GM18520 (cell line): ENCODE results near the gene BORCS8.

Experiments used
- ATAC-seq: cut with Tn5 transposase; IDR thresholded peaks from one replicate; pipeline ENCODE4 v1.9.1; 2021; ENCODE audit not compliant: unreplicated experiment

BORCS8 gene

GRCh38 chr19:19214892-19215291 is 22.9 kb upstream of the BORCS8 start:
- no peak for ATAC-seq

DNA sequence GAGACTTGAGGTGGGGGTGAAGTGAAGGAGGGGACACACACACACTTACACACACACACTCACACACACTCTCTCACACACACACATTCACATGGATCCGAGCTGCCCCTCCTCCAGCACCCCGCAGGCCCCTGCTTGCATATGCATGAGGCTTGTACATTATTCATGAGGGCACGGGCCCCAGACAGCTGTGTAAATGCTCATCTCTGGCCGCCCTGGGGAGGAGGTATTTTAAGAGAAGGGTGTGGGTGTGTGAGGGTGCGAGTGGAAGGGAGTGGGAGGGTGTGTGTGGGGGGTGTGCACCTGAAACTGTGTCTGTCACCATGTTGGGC is 22.2 kb upstream of the BORCS8 start:
- no peak for ATAC-seq

DNA sequence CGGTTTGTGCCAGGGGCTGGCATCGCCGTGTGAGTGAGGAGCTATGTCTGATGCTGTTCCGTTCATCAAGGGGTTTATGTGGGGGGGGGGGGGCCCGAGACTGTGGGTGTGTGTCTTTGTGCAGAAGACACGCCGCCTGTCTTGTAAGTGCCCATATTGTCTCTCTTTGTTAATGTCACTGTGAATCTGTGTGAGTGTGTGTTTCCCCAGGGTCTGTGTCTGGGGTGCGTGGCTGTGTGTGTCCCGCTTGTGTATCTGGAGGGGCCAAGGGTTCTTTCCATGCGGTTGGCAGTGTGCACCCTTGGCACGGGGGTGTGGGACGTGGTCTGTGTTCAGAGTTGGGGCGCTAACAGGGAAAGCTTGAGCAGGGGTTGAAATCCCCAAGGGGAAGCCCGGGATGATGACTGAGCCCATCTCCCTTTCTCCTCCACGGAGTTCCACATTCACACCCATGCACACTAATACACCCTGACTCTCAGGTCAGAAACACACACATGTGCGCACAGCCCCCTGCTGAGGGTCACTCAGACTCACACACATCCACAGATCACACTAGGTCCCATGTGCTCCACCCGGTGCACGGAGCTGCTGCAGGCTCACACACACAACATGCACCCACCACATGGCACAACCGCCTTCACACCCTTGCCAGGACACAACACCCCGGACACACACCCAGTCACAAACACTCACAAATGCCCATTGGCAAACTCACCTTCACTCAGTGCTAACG is 21.6 kb upstream of the BORCS8 start:
- ATAC-seq, result no peak

- no peak for ATAC-seq
Measured at GRCh38 chr19:19212916-19213315, 21.0 kb upstream of the BORCS8 start.

DNA sequence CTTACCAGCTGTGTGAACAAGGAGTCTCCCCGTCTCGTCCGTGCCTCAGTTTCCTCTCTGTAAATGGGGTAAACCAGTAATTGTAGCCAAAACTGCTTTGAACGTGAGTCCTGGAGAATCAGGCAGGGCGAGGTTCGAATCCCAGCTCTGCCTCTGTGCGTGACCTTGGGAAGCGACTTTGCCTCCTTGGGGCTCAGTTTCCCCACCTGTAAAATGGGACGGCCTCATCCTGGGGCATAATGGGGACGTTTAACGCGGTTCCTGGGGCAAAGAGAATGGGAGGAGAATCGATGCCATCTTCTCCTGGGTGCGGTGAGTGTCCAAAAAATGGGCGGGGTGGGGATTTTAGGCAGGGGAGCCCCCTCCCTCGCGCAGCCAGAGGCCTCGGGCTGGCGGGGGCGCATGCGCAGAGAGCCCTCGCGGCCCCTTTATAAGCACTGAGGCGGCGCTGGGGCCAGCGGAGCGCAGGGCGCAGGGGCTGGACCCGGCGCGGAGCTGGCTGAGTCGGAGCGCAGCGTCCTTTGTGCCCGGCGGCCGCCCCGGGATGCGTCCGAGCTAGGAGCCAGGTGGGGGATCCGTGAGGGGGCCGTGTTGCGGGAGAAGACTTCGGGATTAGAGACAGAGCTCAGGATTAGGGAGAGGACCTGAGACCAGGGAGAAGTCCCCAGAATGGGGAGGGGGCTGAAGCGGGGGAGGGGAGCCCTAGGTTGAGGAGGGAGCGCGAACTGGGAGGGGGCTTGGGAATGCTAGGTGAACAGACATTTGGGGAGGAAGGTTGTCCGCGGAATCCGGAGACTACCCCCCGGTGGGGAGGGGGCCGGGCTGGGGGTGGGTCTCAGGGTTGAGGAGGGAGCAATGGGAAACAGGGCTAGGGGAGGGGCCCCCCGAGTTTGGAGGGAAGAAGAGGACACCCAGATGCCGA is 19.8 kb upstream of the BORCS8 start, which contains the start of gene NCAN:
NCAN (plus strand) TSS at position 460 of the 922 bp plus-strand sequence. CDS start 4,996 bp downstream, outside the sequence.
- ATAC-seq, result no peak

GRCh38 chr19:19209372-19209771 is 17.4 kb upstream of the BORCS8 start:
- ATAC-seq, result no peak

DNA sequence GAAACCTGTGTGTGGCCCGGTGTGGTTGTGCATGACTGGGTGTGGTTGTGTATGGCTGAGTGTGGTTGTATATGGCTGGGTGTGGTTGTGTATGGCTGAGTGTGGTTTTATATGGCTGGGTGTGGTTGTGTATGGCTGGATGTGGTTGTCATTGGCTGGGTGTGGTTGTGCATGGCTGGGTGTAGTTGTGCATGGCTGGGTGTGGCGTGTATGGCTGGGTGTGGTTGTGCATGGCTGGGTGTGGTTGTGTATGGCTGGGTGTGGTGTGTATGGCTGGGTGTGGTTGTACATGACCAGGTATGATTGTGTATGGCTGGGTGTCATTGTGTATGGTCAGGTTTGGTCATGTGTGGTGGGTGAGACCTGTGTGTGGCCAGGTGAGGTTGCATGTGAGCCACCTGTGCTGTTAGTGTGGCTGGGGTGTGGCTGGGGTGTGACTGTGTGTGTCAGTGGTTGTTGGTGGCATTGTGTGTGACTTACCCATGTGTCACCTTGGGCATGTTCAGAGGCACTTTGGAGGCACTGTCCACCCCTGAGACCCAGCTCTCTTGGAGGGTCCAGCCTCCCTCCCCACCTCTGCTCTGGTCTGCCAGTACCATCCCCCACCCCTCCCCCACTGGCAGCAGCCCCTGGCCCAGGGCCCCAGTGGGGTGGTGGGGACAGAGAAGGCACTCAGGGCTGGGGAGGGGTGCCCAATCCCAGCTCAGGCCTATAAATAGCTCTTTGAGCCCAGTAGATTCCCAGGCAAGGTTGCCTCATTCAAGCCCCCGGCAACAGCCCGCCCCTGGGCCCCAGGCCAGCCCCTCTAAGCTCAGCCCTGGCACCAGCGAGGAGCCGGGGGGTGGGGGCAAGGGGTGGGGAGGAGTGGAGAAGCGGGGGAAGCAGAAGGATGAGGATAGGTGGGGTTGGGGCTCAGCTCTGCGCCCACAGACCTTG is 16.0 kb upstream of the BORCS8 start:
- ATAC-seq, result no peak

DNA sequence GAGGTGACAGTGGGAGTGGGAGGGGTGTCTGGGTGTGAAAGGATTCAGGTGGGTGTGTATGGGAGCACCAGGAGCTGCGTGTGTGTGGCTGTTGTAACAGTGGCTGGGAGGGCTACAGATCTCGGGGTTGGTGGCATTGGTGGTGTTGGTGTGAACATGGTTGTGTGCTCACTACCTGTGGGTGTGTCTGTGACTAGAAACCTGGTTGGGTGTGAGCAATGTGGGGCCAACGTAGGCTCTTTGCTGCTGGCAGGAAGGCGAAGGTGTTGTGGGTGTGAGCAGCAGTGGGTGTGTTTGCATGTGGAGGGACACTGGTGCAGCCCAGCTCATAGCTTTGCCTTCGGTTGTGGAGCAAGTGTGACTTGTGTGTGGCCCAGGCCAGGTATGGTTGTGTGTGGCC is 15.0 kb upstream of the BORCS8 start:
- no peak for ATAC-seq

DNA sequence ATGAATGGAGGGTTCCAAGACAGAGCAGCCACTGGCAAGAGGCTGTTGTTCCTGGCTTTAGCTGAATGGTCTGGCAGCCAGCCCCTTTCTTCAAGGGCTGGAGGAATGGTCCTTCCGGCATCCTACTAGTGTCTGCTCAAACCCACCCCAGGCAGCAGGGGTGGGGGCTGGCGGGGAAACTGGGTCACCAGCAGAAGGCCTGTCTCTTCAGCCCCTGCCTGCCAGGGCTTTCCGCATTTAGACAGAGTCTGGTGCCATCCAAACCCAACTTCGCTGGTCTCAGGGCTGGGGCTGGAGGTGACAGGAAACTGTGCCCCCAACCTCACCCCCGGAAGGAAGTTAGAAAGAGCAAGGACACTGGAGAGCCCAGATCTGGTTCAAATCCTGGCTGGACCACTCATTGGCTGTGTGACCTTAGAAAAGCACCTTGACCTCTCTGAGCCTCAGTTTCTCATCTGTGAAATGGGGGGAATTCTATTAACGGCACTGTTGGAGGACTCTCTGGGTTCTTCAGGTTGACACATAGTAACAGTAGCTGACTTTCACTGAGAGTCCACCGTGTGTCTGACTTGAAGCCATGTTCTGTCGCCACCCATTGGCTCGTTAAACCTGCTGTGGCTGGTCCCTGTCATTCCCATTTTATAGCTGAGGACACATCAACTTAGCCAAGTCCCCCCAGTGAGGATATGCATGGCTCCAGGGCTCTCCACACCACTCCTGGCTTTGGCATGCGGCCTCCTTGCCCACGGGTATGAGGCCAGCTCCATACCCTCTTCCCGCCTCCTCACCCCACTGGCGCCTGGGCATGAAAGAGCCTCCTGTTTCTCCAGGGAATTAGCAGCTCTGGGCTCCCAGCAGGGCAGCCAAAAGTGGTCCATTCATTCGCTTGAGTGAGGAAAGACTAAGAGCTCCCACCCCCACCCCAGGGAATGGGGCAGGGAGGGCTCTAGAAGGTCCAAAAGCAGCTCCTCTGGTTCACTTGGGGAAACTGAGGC is 13.8 kb upstream of the BORCS8 start:
- ATAC-seq, result no peak

DNA sequence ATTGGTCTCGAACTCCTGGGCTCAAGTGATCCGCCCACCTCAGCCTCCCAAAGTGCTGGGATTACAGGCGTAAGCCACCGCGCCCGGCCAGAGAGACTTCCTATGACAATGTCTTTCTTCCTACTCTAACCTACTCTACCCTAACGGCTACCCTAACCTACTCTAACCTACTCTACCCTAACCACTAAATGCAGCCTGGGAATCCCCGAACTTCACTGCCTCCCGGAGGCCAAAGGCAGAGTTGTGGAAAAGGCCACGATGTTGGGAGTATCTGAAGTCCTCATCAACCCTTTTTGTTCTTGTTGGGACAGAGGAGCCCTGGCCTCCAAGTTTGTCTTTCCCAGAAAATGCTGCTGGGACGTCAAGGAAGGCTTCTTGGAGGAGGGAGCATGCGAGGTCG is 12.2 kb upstream of the BORCS8 start:
- ATAC-seq, result no peak

DNA sequence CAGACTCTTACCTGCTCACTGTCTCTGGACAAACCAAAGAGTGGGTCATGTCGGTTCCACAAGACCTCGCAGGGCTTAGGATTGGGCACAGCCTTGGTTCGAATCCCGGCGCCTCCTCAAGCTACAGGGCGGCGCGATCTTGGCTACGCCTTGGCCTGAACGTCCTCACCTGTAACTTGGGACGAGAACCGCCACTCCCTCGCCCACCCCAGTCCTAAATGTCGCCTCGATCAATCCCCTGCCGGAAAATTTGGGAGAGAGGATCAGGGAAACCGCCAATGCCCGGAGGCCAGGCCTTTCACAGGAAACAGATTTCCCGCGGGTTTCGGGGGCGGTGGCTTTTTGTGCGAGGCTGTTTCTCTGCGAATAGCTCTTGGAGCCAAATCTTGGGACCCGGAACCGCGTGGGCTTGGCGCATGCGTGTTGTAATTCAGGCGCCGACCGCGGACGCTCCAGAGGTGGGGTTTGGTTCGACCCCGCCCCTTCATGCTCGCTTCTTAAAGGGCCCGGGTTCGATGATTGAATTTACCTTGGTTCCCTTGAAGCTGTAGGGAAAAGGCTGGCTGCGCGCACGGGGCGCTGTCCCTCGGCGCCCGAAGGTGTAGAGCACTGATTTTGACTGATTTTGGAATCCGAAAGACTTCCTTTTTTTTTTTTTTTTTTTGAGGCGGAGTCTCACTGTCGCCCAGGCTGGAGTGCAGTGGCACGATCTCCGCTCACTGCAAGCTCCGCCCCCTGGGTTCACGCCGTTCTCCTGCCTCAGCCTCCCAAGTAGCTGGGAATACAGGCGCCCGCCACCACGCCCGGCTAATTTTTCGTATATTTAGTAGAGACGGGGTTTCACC is 11.3 kb upstream of the BORCS8 start, which contains the start of gene NR2C2AP:
NR2C2AP (minus strand) TSS at position 403 of the 845 bp plus-strand sequence; CDS start at position 49, 354 bp downstream.
- ATAC-seq, result peak; percentile 69

GRCh38 chr19:19202707-19203011 is 10.7 kb upstream of the BORCS8 start:
- no peak for ATAC-seq

DNA sequence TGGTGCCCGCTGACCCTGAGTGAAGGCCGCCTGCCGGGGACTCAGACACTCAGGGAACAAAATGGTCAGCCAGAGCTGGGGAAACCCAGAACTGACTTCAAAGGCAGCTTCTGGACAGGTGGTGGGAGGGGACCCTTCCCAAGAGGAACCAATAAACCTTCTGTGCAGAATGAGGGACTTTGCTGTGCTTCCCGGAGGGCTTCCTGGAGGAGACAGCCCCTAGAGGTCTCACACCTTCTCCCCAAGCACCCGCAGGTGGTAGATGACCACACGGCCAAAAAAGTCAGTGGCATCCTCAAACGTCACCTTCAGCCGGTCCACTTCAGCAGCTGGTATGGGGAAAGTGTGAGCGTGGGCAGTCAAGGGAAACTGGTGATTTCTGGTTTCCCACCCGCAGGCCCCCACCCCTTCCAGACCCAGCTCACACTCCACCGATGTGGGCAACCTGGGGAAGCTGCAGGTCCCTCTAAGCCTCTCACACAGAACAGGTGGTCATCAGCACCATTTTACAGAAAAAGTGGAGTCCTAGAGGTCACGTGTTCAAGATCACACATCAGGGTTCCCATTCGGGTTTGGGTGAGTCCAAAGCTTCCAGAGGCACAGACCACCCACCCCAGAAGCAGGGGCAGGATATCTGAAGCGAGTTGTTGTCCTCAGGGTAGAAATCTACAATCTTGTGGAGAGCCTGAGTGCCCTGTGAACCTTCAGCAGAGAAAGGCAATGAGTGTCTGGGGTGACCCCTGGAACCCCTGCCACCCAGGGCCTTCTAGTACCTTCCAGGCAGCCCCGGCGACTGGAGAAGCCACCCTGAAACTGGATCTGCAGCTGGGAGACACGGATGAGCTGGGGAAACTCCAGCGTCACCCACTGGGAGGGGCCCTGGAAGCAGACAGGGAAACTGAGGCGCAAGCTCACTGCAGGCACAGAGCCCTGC is 10.0 kb upstream of the BORCS8 start:
- no peak for ATAC-seq

DNA sequence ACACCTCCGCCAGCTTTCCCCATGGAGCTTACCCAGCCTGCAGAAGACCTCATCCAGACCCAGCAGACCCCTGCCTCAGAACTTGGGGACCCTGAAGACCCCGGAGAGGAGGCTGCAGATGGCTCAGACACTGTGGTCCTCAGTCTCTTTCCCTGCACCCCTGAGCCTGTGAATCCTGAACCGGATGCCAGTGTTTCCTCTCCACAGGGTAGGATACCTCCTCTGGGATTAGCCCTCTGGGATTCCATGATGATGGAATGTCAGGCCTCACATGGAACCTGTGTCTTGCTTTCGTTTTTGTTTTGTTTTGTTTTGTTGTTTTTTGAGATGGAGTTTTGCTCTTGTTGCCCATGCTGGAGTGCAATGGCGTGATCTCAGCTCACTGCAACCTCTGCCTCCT is 2.0 kb upstream of the BORCS8 start:
- no peak for ATAC-seq

DNA sequence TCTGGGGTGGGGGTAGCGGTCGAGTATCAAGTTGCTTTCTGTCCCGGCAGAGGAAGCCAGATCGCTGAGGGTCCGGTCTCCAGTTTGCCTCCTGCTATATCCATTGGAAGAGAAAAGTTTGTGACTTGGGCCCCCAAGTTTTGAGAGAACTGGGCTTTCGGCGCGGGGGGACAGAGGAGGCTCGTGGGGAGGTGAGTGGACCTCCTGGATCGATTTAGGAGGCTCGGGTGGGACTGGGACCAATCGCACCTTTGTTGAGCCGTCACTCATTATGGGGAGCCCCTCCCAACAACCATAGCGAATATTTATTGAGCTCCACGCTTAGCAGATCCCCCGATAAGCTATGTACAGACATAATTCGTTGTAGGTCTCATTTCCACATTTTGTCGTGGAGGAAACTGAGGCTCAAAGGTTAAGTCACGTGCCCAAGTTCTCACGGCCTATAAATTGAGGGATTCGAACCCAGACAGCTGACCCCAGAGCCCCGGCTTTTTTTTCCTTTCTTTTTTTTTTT is 1.0 kb upstream of the BORCS8 start:
- ATAC-seq, result no peak

- no peak for ATAC-seq
Measured at GRCh38 chr19:19191768-19192077, 229 bp downstream of the BORCS8 start.

DNA sequence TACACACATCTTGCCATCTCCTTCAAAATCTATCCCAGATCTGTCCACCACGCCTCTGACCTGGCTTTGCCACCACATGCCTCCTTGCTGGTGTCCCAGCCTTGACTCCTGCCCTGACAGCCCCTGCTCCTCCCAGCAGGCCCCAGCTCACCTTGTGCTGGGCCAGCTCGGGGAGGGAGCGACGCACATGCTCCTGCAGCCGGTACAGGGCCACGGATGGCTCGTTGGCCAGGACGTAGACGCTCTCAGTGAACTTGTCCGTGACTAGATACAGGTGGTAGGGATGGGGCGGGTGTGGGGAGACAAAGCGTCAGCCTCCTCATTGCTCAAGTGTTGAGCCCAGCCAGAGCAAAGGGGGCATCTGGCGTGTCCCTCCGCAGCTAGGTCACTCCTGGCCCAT is 5.2 kb downstream of the BORCS8 start:
- no peak for ATAC-seq
